ENCODE data around the gene TSKU.

TSKU gene

GRCh38 chr11:76794371-76795289 is 11.5 kb downstream of the TSKU start:
- ChIA-PET CTCF (interaction anchor here (0.5 to 2.6 kb wide), 8 partner anchors 13 to 71 kb away, joined by 3 to 11 read pairs (median 4); no protein-coding TSS in a partner anchor), POLR2A (no interaction called here)
- H3K4me3 ChIP-seq (ENCODE audit: low read depth, low read length): no peak overlapping the region
- DNase-seq (ENCODE audit: low read depth, low spot score): no peak
- TF ChIP-seq, protein P1, sequence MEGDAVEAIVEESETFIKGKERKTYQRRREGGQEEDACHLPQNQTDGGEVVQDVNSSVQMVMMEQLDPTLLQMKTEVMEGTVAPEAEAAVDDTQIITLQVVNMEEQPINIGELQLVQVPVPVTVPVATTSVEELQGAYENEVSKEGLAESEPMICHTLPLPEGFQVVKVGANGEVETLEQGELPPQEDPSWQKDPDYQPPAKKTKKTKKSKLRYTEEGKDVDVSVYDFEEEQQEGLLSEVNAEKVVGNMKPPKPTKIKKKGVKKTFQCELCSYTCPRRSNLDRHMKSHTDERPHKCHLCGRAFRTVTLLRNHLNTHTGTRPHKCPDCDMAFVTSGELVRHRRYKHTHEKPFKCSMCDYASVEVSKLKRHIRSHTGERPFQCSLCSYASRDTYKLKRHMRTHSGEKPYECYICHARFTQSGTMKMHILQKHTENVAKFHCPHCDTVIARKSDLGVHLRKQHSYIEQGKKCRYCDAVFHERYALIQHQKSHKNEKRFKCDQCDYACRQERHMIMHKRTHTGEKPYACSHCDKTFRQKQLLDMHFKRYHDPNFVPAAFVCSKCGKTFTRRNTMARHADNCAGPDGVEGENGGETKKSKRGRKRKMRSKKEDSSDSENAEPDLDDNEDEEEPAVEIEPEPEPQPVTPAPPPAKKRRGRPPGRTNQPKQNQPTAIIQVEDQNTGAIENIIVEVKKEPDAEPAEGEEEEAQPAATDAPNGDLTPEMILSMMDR (IDR thresholded peaks at IDR 0.05; ENCODE audit: insufficient read depth, low read length, missing control alignments): no peak

GRCh38 chr11:76795290-76795935 is 12.3 kb downstream of the TSKU start:
- TF ChIP-seq, protein P1 (IDR thresholded peaks at IDR 0.05; ENCODE audit: insufficient read depth, low read length, missing control alignments): no peak
- no peak for DNase-seq (ENCODE audit: low read depth, low spot score)
- ChIA-PET POLR2A (no interaction called here), CTCF (interaction anchor here (0.6 to 1.3 kb wide), 3 partner anchors 12 to 61 kb away, joined by 3 to 6 read pairs (median 3); no protein-coding TSS in a partner anchor)
- no peak overlapping the region for H3K4me3 ChIP-seq (ENCODE audit: low read depth, low read length)

- H3K4me3 ChIP-seq (ENCODE audit: low read depth, low read length): no peak overlapping the region
- CTCF ChIA-PET: interaction anchor here (0.6 to 1.3 kb wide), 2 partner anchors 12 to 62 kb away, joined by 3 to 6 read pairs; no protein-coding TSS in a partner anchor
- POLR2A ChIA-PET: no interaction called here
- no peak for DNase-seq (ENCODE audit: low read depth, low spot score)
- TF ChIP-seq, protein P1 (IDR thresholded peaks at IDR 0.05; ENCODE audit: insufficient read depth, low read length, missing control alignments): no peak
Measured at GRCh38 chr11:76795936-76796441, 12.8 kb downstream of the TSKU start.

- H3K4me3 ChIP-seq (ENCODE audit: low read depth, low read length): no peak overlapping the region
- CTCF ChIA-PET: interaction anchor here (0.6 to 10.0 kb wide), 8 partner anchors 11 to 123 kb away, joined by 3 to 419 read pairs (median 11); no protein-coding TSS in a partner anchor
- no peak for DNase-seq (ENCODE audit: low read depth, low spot score)
- POLR2A ChIA-PET: no interaction called here
- TF ChIP-seq, protein P1 (IDR thresholded peaks at IDR 0.05; ENCODE audit: insufficient read depth, low read length, missing control alignments): no peak
Measured at GRCh38 chr11:76796511-76797198, 13.5 kb downstream of the TSKU start.

- H3K4me3 ChIP-seq (ENCODE audit: low read depth, low read length): no peak overlapping the region
- TF ChIP-seq, protein P1 (IDR thresholded peaks at IDR 0.05; ENCODE audit: insufficient read depth, low read length, missing control alignments): no peak
- no peak for DNase-seq (ENCODE audit: low read depth, low spot score)
- ChIA-PET CTCF (interaction anchor here (0.8 to 10.0 kb wide), 20 partner anchors 8 to 122 kb away, joined by 3 to 419 read pairs (median 7); no protein-coding TSS in a partner anchor), POLR2A (no interaction called here)
Measured at GRCh38 chr11:76797341-76798201, 14.4 kb downstream of the TSKU start.

All from AG04449 (cell line).